GM18861 (cell line): Measurements from ENCODE around the gene DGKD.

Experiments
- ATAC-seq: cut with Tn5 transposase; IDR thresholded peaks from one replicate; pipeline ENCODE4 v1.9.1; 2021; ENCODE audit not compliant: unreplicated experiment

The DGKD gene

GRCh38 chr2:233455491-233455890 is 101.2 kb downstream of the DGKD start:
- no peak for ATAC-seq

DNA sequence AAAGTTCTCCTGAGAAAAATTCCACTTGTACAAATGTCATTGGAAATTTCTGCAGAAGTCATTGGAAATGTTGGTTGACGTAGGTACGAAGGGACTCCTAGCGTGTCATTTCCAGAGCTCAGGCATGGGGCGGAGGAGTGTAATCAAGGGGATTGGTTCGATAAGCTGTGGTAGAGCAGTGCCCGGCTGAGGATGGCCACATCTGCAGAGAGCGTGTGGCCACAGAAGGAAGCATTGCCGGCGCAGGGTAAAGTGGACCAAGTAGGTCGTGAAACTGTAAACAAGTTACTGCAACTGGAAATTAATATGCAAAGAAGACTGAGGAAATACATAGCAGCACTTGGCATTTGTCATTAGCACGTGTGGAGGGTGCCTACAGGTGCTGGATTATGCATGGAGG is 101.8 kb downstream of the DGKD start:
- ATAC-seq, result no peak

DNA sequence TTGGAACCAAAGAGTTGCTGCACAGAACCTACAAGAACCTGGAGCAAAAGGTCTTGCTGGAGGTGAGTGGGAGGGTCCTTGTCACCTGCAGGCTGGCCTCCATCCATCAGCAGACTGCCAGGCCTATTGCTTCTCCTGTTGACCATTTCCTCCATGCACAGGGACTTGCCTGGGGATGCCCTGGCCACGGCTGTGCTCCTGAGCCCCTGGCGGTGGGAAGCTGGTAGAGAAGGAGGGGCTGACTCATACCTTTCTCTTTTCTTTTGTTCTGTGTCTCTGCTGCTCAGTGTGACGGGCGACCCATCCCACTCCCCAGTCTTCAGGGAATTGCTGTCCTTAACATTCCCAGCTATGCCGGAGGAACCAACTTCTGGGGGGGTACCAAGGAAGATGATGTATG is 102.6 kb downstream of the DGKD start:
- ATAC-seq, result no peak

GRCh38 chr2:233457356-233457755 is 103.1 kb downstream of the DGKD start:
- no peak for ATAC-seq

DNA sequence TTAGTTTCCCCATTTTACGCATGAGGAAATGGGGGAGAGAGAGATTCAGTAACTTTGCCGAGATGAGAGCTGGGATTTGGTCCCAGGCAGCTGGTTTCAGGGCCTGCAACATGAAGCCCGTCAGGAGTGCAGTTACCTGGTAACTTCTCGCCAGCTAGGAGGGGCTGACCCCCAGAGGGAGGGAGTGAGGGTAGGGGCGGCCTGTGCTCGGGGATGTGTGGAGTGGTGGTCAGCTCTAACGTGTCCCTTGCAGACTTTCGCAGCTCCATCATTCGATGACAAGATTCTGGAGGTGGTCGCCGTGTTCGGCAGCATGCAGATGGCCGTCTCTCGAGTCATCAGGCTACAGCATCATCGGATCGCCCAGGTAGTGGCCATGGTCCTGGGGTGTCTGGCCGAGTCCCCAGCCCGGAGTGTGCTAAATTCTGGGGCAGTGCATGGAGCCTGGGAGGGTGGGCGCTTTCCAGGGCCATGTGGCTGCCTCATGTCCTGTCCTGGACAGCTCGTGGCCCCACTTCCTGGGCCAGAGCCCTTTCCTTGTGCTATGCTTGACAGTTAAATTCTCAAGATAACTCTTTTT is 103.8 kb downstream of the DGKD start:
- ATAC-seq, result no peak

DNA sequence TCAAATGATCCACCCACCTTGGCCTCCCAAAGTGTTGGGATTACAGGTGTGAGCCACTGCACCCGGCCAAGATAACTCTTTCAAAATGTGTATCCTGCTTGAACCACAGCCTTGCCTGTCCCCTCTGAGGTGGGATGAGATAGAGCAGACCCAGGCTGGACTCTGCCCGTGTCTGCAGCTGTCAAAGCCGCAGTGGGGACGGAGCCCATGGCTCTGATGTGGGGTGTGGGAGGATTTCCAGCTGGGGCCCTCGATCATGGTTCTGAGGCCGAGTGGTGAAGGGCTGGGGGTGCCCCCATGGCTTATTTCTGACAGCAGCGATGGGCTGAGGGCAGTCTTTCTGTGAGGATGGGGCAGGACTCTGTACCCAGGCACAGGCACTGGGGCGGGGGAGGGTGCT is 104.5 kb downstream of the DGKD start:
- no peak for ATAC-seq

DNA sequence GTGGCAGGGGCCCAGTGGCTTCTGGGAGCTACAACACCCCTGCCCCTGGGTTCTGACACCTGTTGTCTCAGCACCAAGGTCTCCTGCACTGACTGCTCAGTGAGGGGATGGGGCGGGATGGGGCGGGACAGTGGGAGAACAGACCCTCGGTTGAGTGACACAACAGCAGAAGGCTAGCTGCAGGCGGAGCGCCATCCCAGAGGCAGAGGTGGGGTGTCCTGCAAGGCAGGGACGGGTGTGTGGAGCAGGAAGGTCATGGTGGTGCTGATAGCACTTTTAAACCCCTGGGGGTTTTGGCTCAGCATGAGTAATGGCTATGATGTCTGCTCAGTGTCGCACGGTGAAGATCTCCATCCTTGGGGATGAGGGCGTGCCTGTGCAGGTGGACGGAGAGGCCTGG is 105.1 kb downstream of the DGKD start:
- ATAC-seq, result no peak

DNA sequence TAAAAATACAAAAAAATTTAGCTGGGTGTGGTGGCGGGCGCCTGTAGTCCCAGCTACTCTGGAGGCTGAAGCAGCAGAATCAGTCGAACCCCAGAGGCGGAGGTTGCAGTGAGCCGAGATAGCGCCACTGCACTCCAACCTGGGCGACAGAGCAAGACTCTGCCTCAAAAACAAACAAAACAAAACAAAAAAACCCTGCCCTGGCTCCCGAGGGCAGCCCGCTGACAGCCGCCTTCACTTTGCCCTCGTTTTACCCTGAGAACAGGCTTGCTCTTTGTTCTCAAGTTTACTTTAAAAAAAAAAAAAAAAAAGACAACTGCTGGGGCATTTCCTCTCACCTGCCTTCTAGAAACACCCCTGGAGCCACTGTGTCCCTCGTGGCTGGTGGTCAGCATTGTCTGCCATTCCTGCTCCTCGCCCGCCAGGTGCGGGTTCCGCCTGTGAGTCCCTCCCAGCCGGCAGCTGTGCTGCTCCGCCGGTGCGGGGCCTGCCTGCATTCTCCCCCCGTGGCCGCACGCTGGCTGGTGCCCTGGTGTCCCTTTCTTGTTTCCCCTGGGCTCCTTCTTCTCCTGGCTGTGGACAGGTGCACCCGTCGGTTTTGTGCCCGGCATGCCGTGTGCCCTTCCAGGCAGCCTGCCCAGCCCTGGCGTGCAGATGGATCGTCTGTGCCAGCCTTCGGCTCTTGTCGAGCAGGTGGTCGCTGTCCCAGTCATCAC is 106.6 kb downstream of the DGKD start:
- ATAC-seq, result no peak

DNA sequence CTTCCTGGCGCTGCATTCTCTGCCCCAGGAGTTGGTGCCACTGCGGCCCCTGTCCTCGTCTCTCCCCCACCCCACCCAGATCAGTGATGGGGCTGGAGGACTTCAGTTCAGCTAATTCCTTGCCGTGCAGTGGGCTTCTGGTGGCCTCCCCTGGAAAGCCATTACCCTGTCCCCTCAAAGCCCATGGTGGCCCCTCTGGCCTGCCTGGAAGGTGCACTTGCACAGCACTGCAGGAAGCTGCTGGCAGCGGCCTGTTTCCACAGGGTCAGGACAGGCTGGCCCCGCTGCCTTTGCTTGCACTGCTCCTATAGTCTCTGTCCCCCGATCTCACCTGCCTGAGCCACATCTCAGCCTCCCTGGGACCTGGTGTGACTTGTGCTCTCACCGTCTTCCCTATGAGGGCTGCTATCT is 107.2 kb downstream of the DGKD start:
- no peak for ATAC-seq

- no peak for ATAC-seq
Observed at GRCh38 chr2:233462202-233462785, 108.0 kb downstream of the DGKD start.

DNA sequence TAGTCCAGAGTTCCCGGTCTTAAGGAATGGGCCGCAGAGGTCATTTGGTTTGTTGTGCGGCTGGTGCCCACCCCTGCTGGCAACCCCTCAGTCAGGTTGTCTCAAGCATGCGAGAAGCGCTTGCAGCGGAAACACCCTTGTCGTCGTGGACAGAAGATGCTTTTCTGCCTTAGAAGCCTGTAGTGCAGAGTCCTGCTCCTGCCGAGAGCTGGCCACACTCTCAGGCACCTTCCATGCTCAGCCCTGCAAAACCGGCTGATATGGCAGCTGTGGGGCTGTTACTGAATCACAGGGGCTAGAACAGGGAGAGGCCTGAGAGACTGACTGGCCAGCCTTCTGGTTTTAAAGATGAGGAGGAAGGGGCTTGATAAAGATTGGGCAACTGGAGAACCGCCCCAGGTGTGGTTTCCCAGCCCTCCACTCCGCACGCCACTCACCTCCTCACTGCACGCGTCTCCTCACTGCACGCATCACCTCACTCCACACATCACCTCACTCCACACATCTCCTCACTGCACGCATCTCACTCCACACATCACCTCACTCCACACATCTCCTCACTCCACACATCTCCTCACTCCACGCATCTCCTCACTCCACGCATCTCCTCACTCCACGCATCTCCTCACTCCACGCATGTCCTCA is 108.7 kb downstream of the DGKD start:
- ATAC-seq, result no peak

- ATAC-seq, result no peak
Observed at GRCh38 chr2:233463586-233463985, 109.3 kb downstream of the DGKD start.

DNA sequence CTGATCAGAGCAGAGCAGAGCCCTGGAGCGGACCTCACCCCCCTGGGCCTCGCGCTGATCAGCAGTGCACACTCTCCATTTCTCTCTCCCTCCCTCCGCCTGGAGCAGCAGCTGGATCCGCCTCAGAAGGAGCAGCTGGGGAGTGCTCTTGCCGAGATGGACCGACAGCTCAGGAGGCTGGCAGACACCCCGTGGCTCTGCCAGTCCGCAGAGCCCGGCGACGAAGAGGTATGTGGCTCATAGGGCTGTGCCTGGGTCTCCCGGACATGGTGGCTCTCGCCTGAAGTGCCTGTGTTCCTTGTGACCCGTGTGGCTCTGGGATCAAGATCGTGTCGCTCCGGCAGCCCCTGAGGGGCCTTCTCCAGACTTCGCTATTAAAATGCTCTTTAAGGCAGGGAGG is 109.8 kb downstream of the DGKD start:
- ATAC-seq, result no peak

- no peak for ATAC-seq
Observed at GRCh38 chr2:233464531-233465240, 110.4 kb downstream of the DGKD start.

DNA sequence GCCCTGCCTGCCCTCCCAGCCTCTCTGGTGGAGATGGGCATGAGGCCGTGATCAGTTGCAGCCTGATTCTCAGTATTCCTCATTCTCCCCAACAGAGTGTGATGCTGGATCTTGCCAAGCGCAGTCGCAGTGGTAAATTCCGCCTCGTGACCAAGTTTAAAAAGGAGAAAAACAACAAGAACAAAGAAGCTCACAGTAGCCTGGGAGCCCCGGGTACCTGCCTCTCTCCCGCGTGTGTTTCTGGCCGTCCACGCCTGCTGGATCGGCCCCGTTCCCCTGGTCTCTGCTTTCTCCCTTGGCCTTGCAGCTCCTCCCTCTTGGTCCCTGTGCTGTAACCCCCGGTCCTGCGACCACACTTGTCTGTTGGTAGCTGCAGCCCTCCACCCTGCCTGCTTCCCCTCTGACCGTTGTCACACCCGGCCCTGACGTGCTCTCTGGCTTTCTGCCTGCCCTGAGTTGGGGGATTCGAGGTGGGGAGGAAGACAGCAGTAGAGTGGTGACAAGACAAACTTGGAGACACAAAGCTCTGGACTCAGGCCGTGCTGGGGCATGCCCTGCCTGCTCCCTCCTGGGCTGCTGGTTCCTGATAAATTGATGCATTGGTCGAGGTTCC is 112.8 kb downstream of the DGKD start:
- no peak for ATAC-seq

DNA sequence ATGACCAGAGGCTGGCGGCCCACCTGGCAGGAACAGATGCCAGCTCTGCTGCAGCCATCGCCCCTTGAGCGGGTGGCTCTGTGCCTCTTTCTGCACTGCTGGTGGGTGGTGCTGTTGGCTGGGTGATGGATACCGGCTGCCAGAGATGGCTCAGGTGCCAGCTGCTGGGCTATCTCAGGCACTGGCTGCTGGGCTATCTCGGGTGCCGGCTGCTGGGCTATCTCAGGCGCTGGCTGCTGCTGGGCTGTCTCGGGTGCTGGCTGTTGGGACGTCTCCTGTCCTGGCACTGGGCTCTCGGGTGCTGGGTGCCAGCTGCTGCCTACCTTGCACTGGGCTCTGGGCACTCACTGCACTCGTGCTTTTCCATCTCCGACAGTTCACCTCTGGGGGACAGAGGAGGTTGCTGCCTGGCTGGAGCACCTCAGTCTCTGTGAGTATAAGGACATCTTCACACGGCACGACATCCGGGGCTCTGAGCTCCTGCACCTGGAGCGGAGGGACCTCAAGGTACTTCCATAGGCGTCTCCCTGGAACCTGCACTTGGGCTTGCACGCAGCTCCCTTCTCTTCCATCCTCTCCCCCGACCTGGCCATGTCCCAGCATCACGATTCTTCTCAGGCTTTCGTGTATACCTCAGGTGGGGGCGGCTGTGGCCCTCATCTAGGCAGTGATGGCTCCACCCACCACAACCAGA is 113.9 kb downstream of the DGKD start:
- no peak for ATAC-seq

DNA sequence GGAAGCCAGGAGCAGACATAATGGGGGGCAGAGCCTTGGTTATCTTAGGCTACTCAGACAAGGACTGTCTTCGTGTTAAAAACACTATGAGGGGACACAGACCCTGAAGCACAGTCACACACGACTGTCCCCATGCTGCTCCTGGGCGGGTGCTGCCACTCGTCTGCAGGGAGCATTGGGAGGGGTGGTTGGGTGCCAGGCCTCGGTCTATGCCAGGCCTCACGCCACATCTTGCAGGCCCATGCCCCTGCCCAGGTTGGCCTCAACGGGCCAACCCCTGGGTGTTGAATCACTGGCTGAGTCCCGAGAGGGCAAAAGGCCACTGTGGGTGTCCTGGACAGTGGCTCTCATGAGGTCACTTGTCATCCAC is 114.4 kb downstream of the DGKD start:
- no peak for ATAC-seq

DNA sequence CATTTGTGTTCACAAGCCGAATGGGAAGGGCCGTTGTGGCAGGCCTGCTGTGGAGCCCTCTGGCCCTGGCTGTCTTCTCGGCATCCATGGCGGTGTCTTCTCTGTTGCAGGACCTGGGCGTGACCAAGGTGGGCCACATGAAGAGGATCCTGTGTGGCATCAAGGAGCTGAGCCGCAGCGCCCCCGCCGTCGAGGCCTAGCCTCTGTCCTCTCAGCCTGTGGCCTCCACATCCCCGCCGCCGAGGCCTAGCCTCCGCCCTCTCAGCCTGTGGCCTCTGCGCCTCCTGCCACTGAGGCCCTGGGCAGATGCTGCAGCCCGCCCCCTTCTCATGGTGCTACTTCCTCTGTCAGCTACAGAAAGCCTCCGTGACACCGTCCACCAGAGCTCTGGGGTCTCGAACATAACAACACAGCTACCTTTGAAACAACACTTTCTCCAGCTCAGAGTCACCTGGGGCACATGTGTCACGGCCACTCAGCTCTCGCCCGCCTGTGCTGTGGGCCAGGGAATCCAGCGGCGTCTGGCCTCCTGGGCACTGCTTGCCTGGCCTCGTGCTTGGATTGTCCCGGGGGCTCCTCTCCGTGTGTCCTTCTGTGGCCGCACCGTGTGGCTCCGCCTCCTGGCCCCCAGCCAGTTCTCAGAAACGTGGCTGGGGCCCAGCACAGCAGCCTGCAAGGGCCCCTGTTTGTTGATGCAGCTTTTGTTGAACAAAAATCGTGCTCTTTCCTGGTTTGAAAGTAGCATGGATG is 115.1 kb downstream of the DGKD start:
- no peak for ATAC-seq

GRCh38 chr2:233470011-233470687 is 115.9 kb downstream of the DGKD start:
- no peak for ATAC-seq
